HG03354 (cell line): ENCODE measurements around the gene ATP23.

Experiments
- ATAC-seq: cut with Tn5 transposase; IDR thresholded peaks from one replicate; pipeline ENCODE4 v1.9.1; 2021; ENCODE audit warnings: mild to moderate bottlenecking; ENCODE audit not compliant: unreplicated experiment, poor library complexity, severe bottlenecking

Gene ATP23

GRCh38 chr12:57907281-57907680 is 34.1 kb upstream of the ATP23 start:
- ATAC-seq, result no peak

- no peak for ATAC-seq
Observed at GRCh38 chr12:57908511-57908910, 32.9 kb upstream of the ATP23 start.

- no peak for ATAC-seq
Observed at GRCh38 chr12:57909056-57909455, 32.3 kb upstream of the ATP23 start.

GRCh38 chr12:57909611-57910010 is 31.8 kb upstream of the ATP23 start:
- ATAC-seq, result no peak

GRCh38 chr12:57918147-57918546 is 23.2 kb upstream of the ATP23 start:
- ATAC-seq, result no peak

GRCh38 chr12:57927086-57927485 is 14.3 kb upstream of the ATP23 start:
- ATAC-seq, result no peak

GRCh38 chr12:57929092-57929830 is 12.1 kb upstream of the ATP23 start:
- no peak for ATAC-seq

GRCh38 chr12:57934819-57935218 is 6.5 kb upstream of the ATP23 start:
- ATAC-seq, result no peak

- no peak for ATAC-seq
Observed at GRCh38 chr12:57935331-57935730, 6.0 kb upstream of the ATP23 start.

GRCh38 chr12:57935839-57936512 is 5.4 kb upstream of the ATP23 start:
- peak; percentile 99 for ATAC-seq

GRCh38 chr12:57936513-57936883 is 4.9 kb upstream of the ATP23 start:
- no peak for ATAC-seq

- ATAC-seq, result no peak
Observed at GRCh38 chr12:57939291-57939690, 2.1 kb upstream of the ATP23 start.

- ATAC-seq, result no peak
Observed at GRCh38 chr12:57940052-57940914, 1.1 kb upstream of the ATP23 start.

- no peak for ATAC-seq
Observed at GRCh38 chr12:57940915-57941164, 527 bp upstream of the ATP23 start.

- ATAC-seq, result no peak
Observed at GRCh38 chr12:57943438-57944080, 2.2 kb downstream of the ATP23 start.

GRCh38 chr12:57944313-57945023 is 3.1 kb downstream of the ATP23 start:
- no peak for ATAC-seq

GRCh38 chr12:57952766-57953165 is 11.4 kb downstream of the ATP23 start:
- no peak for ATAC-seq

- ATAC-seq, result no peak
Observed at GRCh38 chr12:57954768-57955167, 13.4 kb downstream of the ATP23 start.

- no peak for ATAC-seq
Observed at GRCh38 chr12:57958061-57958657, 16.8 kb downstream of the ATP23 start.
